Left lobe of liver (tissue), 2 donors: ENCODE measurements around the gene NDUFB1. TPM values are rescaled to one million over a fixed set of nuclear protein-coding genes. Genes with fewer than 3 reads are reported as not detected.

Source experiments
- ATAC-seq: fragments of 200-7000 bp; cut with Tn5 transposase; one replicate; pipeline ENCODE4 v1.9.1; 2020; ENCODE audit warnings: mild to moderate bottlenecking, moderate library complexity
- DNase-seq: peaks from one replicate; pipeline ENCODE4 v3.0.0-alpha.2; 2020; ENCODE audit warnings: low spot score
- total RNA-seq: library from RNA; stranded (reverse); gene quantifications from one replicate; pipeline ENCODE4 v1.2.1, GENCODE V29; 2021
- donor health status: DM: no; HTN: no; CAD: no; lungs with moderate emphysema.
- donor health status: DM: no; HTN: yes; CAD: no.

Gene NDUFB1
- 89.8 TPM for total RNA-seq

DNA sequence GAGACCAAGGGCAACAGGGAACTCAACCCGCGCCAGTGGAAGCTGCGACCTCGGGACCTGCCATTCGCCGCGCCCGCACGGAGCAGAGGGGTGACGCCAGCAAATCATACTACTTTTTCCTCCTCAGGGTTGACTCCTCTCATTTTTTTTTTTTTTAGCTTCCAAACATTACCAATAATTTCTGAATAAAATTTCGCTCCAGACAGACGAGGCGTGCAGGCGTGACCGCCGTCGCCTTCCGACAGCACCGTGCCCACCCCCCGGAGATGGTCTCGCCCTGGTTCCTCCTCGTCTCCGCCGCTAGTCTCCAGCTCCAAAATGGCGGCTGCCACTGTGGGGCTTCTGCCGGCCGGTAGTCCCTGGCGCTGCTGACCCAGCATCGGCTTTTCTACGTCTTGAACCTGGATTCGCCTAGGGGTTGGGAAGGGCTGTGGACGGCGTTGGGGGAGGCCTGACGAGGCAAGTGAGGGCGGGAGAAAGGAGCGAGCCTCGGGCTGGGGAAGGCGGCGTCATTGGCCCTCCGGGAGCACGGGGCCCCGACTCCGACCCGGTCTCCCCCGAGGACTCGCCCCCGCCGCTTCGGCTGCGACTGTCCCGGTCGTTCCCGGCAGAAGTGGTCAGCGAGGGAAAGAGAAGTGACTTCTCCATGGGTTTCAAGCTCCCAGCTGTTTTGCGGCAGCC lies at the start of gene NDUFB1, which contains the start of gene CPSF2:
NDUFB1 (minus strand) TSS at position 37 of the 681 bp plus-strand sequence. CDS start 4,069 bp downstream, outside the sequence.
CPSF2 (plus strand) TSS at position 300 of the 681 bp plus-strand sequence. CDS start 9,016 bp downstream, outside the sequence.
- peak; percentile 94 for ATAC-seq
- DNase-seq, result peak; percentile 88

GRCh38 chr14:92164958-92165357 lies 43.5 kb upstream of the NDUFB1 start:
- DNase-seq (no peak), ATAC-seq (no peak)

GRCh38 chr14:92161521-92161920 lies 40.0 kb upstream of the NDUFB1 start:
- DNase-seq (no peak), ATAC-seq (no peak)

- ATAC-seq, result no peak
- no peak for DNase-seq
Observed at GRCh38 chr14:92160619-92161018, 39.1 kb upstream of the NDUFB1 start.

- ATAC-seq (no peak), DNase-seq (no peak)
Observed at GRCh38 chr14:92154283-92154942, 32.9 kb upstream of the NDUFB1 start.

DNA sequence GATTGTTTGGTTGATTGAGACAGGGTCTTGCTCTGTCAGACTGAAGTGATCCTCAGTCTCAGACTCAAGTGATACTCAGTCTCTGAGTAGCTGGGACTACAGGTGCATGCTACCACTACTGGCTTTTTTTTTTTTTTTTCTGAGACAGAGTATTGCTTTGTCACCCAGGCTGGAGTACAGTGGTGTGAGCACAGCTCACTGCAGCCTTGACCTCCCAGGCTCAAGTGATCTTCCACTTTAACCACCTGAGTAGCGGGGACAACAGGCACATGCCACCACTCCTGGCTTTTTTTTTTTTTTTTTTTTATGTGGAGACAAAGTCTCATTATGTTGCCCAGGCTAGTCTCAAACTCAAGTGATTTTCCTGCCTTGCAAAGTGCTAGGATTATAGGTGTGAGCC lies 32.1 kb upstream of the NDUFB1 start:
- no peak for DNase-seq
- ATAC-seq, result no peak

- DNase-seq (no peak), ATAC-seq (no peak)
Observed at GRCh38 chr14:92144708-92145107, 23.2 kb upstream of the NDUFB1 start.

DNA sequence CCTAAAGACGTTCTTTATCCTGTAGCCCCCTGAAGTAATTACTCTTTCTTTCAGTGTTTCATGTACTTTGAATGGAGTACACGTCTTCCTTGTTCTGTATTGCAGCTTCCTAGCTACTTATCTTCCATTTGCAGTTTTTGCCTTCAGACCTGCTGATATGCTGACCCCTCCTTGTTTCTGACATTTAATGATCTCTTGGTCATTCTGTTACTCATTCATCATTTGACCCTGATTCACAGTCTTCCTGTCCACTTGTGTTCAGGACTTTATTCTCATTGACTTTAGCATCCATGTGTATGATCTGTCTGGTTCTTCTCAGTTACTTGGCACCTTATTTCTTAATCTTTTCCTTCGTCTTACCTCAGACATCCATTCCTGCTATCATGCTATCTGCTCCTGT lies 22.5 kb upstream of the NDUFB1 start:
- no peak for DNase-seq
- no peak for ATAC-seq

- ATAC-seq (no peak), DNase-seq (no peak)
Observed at GRCh38 chr14:92143309-92143708, 21.8 kb upstream of the NDUFB1 start.

DNA sequence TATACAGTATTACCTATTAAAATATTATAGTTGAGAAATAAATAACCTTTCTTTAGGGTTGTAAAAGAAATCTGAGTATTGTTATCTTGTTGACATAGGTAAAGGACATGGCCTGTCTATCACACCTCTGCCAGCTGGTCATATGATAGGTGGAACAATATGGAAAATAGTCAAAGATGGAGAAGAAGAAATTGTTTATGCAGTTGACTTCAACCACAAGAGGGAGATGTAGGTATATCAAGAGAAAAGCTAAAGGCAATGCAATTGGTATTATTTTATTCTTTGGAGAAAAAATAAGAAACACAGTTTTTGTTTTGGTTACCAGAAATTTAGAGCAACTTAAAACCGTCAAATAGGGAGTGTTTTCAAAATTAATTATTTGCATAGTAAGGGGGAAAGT lies 13.8 kb upstream of the NDUFB1 start:
- ATAC-seq (no peak), DNase-seq (no peak)

- no peak for DNase-seq
- ATAC-seq, result no peak
Observed at GRCh38 chr14:92134456-92134855, 12.9 kb upstream of the NDUFB1 start.

DNA sequence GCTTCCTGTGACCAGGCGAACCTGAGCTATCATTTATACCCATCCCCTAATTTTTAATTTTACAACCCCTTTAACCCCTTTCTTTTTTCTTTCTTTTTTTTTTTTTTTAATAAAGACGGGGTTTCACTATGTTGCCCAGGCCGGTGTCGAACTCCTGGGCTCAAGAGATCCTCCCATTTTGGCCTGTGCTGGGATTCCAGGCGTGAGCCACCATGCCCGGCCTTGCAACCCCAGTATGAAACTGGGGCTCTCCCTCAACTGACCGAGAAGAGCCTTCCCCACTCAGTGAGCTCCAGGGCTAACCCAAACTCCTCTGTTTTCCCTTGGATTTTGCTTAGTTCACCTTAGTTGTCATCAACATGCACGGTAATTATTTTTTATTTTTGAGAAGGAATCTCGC lies 1.3 kb upstream of the NDUFB1 start:
- DNase-seq, result no peak
- no peak for ATAC-seq

DNA sequence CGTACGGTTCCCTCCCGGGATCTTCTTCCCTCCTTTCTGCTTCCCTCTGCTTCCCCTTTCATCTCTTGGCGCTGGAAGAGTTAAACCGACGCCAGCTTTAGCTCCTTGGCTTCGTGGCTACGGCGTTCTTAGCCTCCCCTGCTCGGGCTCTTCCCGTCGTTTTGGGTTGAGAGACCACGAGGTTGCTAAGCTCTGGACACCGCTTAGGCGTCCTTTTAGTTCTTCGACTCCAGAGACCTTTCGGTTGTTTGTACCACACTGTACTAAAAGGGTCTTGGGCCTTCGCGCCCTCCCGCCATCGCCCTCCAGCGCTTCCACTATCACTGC lies 808 bp upstream of the NDUFB1 start:
- ATAC-seq (peak; percentile 30), DNase-seq (no peak)

- ATAC-seq, result peak; percentile 61
- no peak for DNase-seq
Observed at GRCh38 chr14:92121207-92121669, 268 bp downstream of the NDUFB1 start.

DNA sequence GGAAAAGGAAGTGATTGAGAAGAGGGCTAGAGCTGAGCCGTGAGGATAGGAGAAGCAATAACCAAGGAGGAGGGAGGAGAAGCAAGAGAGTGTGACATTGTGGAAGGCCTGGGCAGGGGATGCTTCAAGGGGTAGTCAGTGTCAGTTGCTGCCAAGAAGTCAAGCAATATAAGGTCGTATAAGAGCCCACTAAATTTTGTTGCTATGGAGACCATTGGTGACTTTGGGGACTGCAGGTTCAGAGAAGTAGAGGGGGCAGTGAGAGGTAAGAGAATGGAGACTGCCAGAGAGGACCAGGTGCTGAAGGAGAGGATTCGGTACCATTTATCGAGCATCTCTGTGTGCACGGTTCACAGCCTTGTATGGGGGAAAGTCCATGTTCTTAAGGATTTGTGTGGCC lies 12.0 kb downstream of the NDUFB1 start:
- ATAC-seq, result no peak

DNA sequence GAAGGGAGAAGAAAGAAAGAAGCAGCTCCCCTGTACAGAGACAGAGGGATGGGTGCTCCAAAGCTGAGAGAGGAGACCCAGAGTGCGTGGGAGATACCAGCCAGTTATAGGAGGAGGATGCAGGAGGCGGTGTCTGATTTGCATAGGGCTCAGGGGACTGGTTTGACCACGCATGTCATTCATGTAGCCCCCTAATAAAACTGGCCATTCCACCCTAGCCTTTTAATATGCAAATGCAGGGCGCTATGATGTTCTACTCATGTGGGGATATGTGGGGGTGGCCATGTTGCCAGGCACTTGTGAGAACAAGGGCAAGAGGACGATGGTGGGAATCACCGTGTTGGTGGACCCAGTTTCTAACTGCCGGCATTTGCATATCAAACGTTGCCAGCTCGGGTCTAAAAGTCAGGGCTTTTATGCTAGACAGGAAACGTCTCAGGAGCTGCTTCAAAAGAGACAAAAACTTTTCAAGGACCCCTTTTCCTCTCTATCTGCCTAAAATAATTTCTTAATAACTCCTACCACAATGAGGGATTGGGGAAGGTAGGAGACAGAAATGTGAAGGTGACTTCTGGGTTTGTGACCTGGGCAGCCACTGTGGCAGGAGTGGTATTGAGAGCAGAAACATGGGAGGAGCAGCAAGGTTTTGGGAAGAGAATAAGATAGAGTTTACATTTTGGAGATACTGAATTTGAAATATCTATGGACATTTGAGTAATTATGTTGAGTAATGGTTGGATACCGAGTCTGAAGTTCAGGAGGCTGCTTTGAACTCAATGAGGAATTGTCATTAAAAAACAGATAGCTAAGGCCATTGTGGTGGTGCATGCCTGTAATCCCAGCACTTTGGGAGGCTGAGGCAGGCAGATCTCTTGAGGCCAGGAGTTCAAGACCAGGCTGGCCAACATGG lies 12.9 kb downstream of the NDUFB1 start:
- ATAC-seq (no peak), DNase-seq (no peak)

More for the DNA sequence above, 12.0 kb downstream of the NDUFB1 start:
- no peak for DNase-seq

- DNase-seq, result peak; percentile 98
- ATAC-seq, result peak; percentile 93
Observed at GRCh38 chr14:92106143-92106926, 15.2 kb downstream of the NDUFB1 start, which contains the start of gene ATXN3. Gene ATXN3, minus strand, starts transcription at chr14:92106582. Its CDS starts 30 bp downstream, at chr14:92106552.

GRCh38 chr14:92105893-92106142 lies 15.7 kb downstream of the NDUFB1 start:
- DNase-seq, result peak; percentile 55
- no peak for ATAC-seq

DNA sequence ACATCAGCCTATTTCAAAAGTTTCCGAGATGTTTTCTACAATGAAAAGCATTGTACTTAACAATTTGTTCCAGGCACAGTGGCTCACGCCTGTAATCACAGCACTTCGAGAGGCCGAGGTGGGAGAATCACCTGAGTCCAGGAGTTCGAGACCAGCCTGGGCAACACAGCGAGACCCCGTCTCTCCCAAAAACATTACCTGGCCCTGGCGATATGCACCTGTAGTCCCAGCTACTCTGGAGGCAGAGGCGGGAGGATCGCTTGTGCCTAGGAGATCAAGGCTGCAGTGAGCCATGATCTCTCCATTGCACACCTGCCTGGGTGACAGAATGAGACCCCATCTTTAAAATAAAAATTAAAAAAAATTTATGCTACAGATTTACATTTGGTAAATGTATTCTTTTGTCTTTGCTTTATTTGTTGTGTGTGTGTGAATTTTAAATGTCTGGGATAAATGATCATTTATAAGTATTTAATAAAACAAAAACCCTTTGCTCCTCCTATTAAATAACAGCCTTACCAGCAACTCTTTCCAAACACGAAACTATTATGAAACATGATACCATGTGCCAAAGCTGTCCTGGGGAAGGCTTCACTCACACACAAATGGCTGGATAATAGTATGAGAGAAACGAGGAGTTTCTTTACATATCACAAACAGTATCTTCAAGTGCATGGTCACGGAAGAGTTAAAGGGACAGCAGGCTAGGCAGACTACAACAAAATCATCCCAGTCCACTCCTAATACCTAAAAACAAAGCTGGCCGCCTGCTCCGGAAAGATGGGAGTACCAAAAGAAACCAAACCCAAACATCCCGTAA lies 16.2 kb downstream of the NDUFB1 start:
- peak; percentile 29 for ATAC-seq
- DNase-seq, result no peak
